ENCODE results near the gene POU2AF1. TPM values are rescaled to one million over a fixed set of nuclear protein-coding genes. Genes with fewer than 3 reads are reported as not detected.

POU2AF1 gene
- total and polyA plus RNA-seq, 5 donors = 0.23 to 0.35 TPM; not detected in 3

GRCh38 chr11:111384494-111384893, 5.4 kb upstream of the POU2AF1 start:
- no peak for ATAC-seq
- no peak overlapping the region for H3K27ac ChIP-seq (ENCODE audit: low read length)
- no peak overlapping the region for H3K4me3 ChIP-seq (ENCODE audit: low read length)
- no peak for DNase-seq
- H3K4me1 ChIP-seq (ENCODE audit: control insufficient read depth, insufficient read depth, low read length) = no peaks in the 10 kb centered on the region
- no peaks in the 10 kb centered on the region for H3K9me3 ChIP-seq (ENCODE audit: control insufficient read depth, low read length)
- 100% methylated on average over 1 of the region's 1 CpG for WGBS
- no peaks in the 10 kb centered on the region for H3K27me3 ChIP-seq (ENCODE audit: control insufficient read depth, insufficient read depth)
- intact Hi-C loops (cut with DNase I) = no loop called here

GRCh38 chr11:111382451-111382850, 3.4 kb upstream of the POU2AF1 start:
- no peaks in the 10 kb centered on the region for H3K9me3 ChIP-seq (ENCODE audit: control insufficient read depth, low read length)
- no peaks in the 10 kb centered on the region for H3K4me1 ChIP-seq (ENCODE audit: control insufficient read depth, insufficient read depth, low read length)
- ATAC-seq = no peak
- intact Hi-C loops (cut with DNase I) = no loop called here
- DNase-seq = no peak
- H3K4me3 ChIP-seq (ENCODE audit: low read length) = no peak overlapping the region
- no peaks in the 10 kb centered on the region for H3K27me3 ChIP-seq (ENCODE audit: control insufficient read depth, insufficient read depth)
- WGBS = 94% methylated on average over 2 of the region's 2 CpGs
- H3K27ac ChIP-seq (ENCODE audit: low read length) = no peak overlapping the region

GRCh38 chr11:111379602-111380136, 594 bp upstream of the POU2AF1 start:
- no peak overlapping the region for H3K4me3 ChIP-seq (ENCODE audit: low read length)

GRCh38 chr11:111378185-111378860, 752 bp downstream of the POU2AF1 start:
- 66% methylated on average over 8 of the region's 8 CpGs for WGBS
- Histone ChIP-seq H3K27me3 (ENCODE audit: control insufficient read depth, insufficient read depth) (no peaks in the 10 kb centered on the region), H3K4me1 (ENCODE audit: control insufficient read depth, insufficient read depth, low read length) (no peaks in the 10 kb centered on the region), H3K27ac (ENCODE audit: low read length) (no peak overlapping the region), H3K4me3 (ENCODE audit: low read length) (no peak overlapping the region), H3K9me3 (ENCODE audit: control insufficient read depth, low read length) (no peaks in the 10 kb centered on the region)
- ATAC-seq = peak in 1 of 2 donors; percentile 41
- intact Hi-C loops (cut with DNase I) = no loop called here
- no peak for DNase-seq

More at GRCh38 chr11:111379602-111380136, 594 bp upstream of the POU2AF1 start:
- Histone ChIP-seq H3K4me1 (ENCODE audit: control insufficient read depth, insufficient read depth, low read length) (no peaks in the 10 kb centered on the region), H3K9me3 (ENCODE audit: control insufficient read depth, low read length) (no peaks in the 10 kb centered on the region), H3K27ac (ENCODE audit: low read length) (no peak overlapping the region), H3K27me3 (ENCODE audit: control insufficient read depth, insufficient read depth) (no peaks in the 10 kb centered on the region)
- DNase-seq (no peak), ATAC-seq (no peak)
- WGBS = 63% methylated on average over 14 of the region's 14 CpGs
- intact Hi-C loops (cut with DNase I) = no loop called here

GRCh38 chr11:111376181-111376871, 2.7 kb downstream of the POU2AF1 start:
- 43% methylated on average over 3 of the region's 3 CpGs for WGBS
- H3K27me3 ChIP-seq (ENCODE audit: control insufficient read depth, insufficient read depth) = no peaks in the 10 kb centered on the region
- intact Hi-C loops (cut with DNase I) = no loop called here
- no peak for DNase-seq
- no peak overlapping the region for H3K4me3 ChIP-seq (ENCODE audit: low read length)
- no peak overlapping the region for H3K27ac ChIP-seq (ENCODE audit: low read length)
- H3K4me1 ChIP-seq (ENCODE audit: control insufficient read depth, insufficient read depth, low read length) = no peaks in the 10 kb centered on the region
- no peaks in the 10 kb centered on the region for H3K9me3 ChIP-seq (ENCODE audit: control insufficient read depth, low read length)
- no peak for ATAC-seq

GRCh38 chr11:111373590-111373989, 5.5 kb downstream of the POU2AF1 start:
- Histone ChIP-seq H3K27ac (ENCODE audit: low read length) (no peak overlapping the region), H3K9me3 (ENCODE audit: control insufficient read depth, low read length) (no peaks in the 10 kb centered on the region), H3K4me3 (ENCODE audit: low read length) (no peak overlapping the region), H3K27me3 (ENCODE audit: control insufficient read depth, insufficient read depth) (no peaks in the 10 kb centered on the region), H3K4me1 (ENCODE audit: control insufficient read depth, insufficient read depth, low read length) (no peaks in the 10 kb centered on the region)
- 98% methylated on average over 1 of the region's 1 CpG for WGBS
- intact Hi-C loops (cut with DNase I) = no loop called here
- ATAC-seq (no peak), DNase-seq (no peak)

- Histone ChIP-seq H3K4me3 (ENCODE audit: low read length) (no peak overlapping the region), H3K27me3 (ENCODE audit: control insufficient read depth, insufficient read depth) (no peaks in the 10 kb centered on the region), H3K4me1 (ENCODE audit: control insufficient read depth, insufficient read depth, low read length) (no peaks in the 10 kb centered on the region), H3K9me3 (ENCODE audit: control insufficient read depth, low read length) (no peaks in the 10 kb centered on the region), H3K27ac (ENCODE audit: low read length) (no peak overlapping the region)
- intact Hi-C loops (cut with DNase I) = no loop called here
- no peak for DNase-seq
- ATAC-seq = no peak
- 79% methylated on average over 2 of the region's 2 CpGs for WGBS
Measured at GRCh38 chr11:111372538-111372937, 6.5 kb downstream of the POU2AF1 start.

GRCh38 chr11:111370902-111371578, 8.0 kb downstream of the POU2AF1 start:
- H3K9me3 ChIP-seq (ENCODE audit: control insufficient read depth, low read length) = no peaks in the 10 kb centered on the region
- DNase-seq = no peak
- H3K4me3 ChIP-seq (ENCODE audit: low read length) = no peak overlapping the region
- intact Hi-C loops (cut with DNase I) = no loop called here
- no peak overlapping the region for H3K27ac ChIP-seq (ENCODE audit: low read length)
- 74% methylated on average over 7 of the region's 7 CpGs for WGBS
- H3K4me1 ChIP-seq (ENCODE audit: control insufficient read depth, insufficient read depth, low read length) = no peaks in the 10 kb centered on the region
- ATAC-seq = no peak
- no peaks in the 10 kb centered on the region for H3K27me3 ChIP-seq (ENCODE audit: control insufficient read depth, insufficient read depth)

GRCh38 chr11:111370270-111370901, 8.7 kb downstream of the POU2AF1 start:
- DNase-seq (no peak), ATAC-seq (no peak)
- Histone ChIP-seq H3K9me3 (ENCODE audit: control insufficient read depth, low read length) (no peaks in the 10 kb centered on the region), H3K27ac (ENCODE audit: low read length) (no peak overlapping the region), H3K4me1 (ENCODE audit: control insufficient read depth, insufficient read depth, low read length) (no peaks in the 10 kb centered on the region), H3K4me3 (ENCODE audit: low read length) (no peak overlapping the region), H3K27me3 (ENCODE audit: control insufficient read depth, insufficient read depth) (no peaks in the 10 kb centered on the region)
- WGBS = 89% methylated on average over 3 of the region's 3 CpGs
- intact Hi-C loops (cut with DNase I) = no loop called here

GRCh38 chr11:111368285-111368560, 10.9 kb downstream of the POU2AF1 start:
- Histone ChIP-seq H3K27me3 (ENCODE audit: control insufficient read depth, insufficient read depth) (no peaks in the 10 kb centered on the region), H3K4me1 (ENCODE audit: control insufficient read depth, insufficient read depth, low read length) (no peaks in the 10 kb centered on the region), H3K9me3 (ENCODE audit: control insufficient read depth, low read length) (no peaks in the 10 kb centered on the region), H3K4me3 (ENCODE audit: low read length) (no peak overlapping the region), H3K27ac (ENCODE audit: low read length) (no peak overlapping the region)
- intact Hi-C loops (cut with DNase I) = no loop called here
- ATAC-seq (no peak), DNase-seq (no peak)
- WGBS = 89% methylated on average over 2 of the region's 2 CpGs

Data from right cardiac atrium (tissue), 5 donors.